GM19395 (cell line): Measurements from ENCODE around the gene PDE3A.

Source experiments
- ATAC-seq: cut with Tn5 transposase; IDR thresholded peaks from one replicate; pipeline ENCODE4 v1.9.1; 2021; ENCODE audit warnings: mild to moderate bottlenecking, moderate library complexity; ENCODE audit not compliant: unreplicated experiment

The PDE3A gene

GRCh38 chr12:20420557-20420956 lies 52.2 kb downstream of the PDE3A start:
- no peak for ATAC-seq

GRCh38 chr12:20421421-20421820 lies 53.1 kb downstream of the PDE3A start:
- no peak for ATAC-seq

- ATAC-seq, result no peak
Measured at GRCh38 chr12:20423557-20423956, 55.2 kb downstream of the PDE3A start.

- no peak for ATAC-seq
Measured at GRCh38 chr12:20424841-20425240, 56.5 kb downstream of the PDE3A start.

- ATAC-seq, result no peak
Measured at GRCh38 chr12:20426191-20426590, 57.9 kb downstream of the PDE3A start.

GRCh38 chr12:20426957-20427356 lies 58.6 kb downstream of the PDE3A start:
- no peak for ATAC-seq

- ATAC-seq, result no peak
Measured at GRCh38 chr12:20429852-20430251, 61.5 kb downstream of the PDE3A start.

- ATAC-seq, result no peak
Measured at GRCh38 chr12:20432290-20432689, 64.0 kb downstream of the PDE3A start.

GRCh38 chr12:20434996-20435395 lies 66.7 kb downstream of the PDE3A start:
- no peak for ATAC-seq

- no peak for ATAC-seq
Measured at GRCh38 chr12:20436316-20436715, 68.0 kb downstream of the PDE3A start.

GRCh38 chr12:20438299-20438779 lies 70.0 kb downstream of the PDE3A start:
- no peak for ATAC-seq

GRCh38 chr12:20439626-20440025 lies 71.3 kb downstream of the PDE3A start:
- no peak for ATAC-seq

GRCh38 chr12:20440408-20440807 lies 72.1 kb downstream of the PDE3A start:
- ATAC-seq, result no peak

GRCh38 chr12:20442322-20442721 lies 74.0 kb downstream of the PDE3A start:
- no peak for ATAC-seq

GRCh38 chr12:20443255-20443654 lies 74.9 kb downstream of the PDE3A start:
- ATAC-seq, result no peak

GRCh38 chr12:20443792-20444191 lies 75.5 kb downstream of the PDE3A start:
- no peak for ATAC-seq

GRCh38 chr12:20444595-20445170 lies 76.3 kb downstream of the PDE3A start:
- ATAC-seq, result no peak

- no peak for ATAC-seq
Measured at GRCh38 chr12:20445687-20446086, 77.3 kb downstream of the PDE3A start.

GRCh38 chr12:20446836-20447235 lies 78.5 kb downstream of the PDE3A start:
- ATAC-seq, result no peak

- ATAC-seq, result no peak
Measured at GRCh38 chr12:20448781-20449180, 80.4 kb downstream of the PDE3A start.

GRCh38 chr12:20450591-20451180 lies 82.3 kb downstream of the PDE3A start:
- ATAC-seq, result no peak

GRCh38 chr12:20451761-20452160 lies 83.4 kb downstream of the PDE3A start:
- ATAC-seq, result no peak

GRCh38 chr12:20452496-20453010 lies 84.2 kb downstream of the PDE3A start:
- no peak for ATAC-seq
